Gastroesophageal sphincter (tissue), 4 donors: ENCODE data around the gene VPS26B. TPM values are rescaled to one million over a fixed set of nuclear protein-coding genes. Genes with fewer than 3 reads are reported as not detected.
A peak's percentile ranks its signal among the peaks of the same experiment; 100 is the strongest.

Experiments used
- ATAC-seq: fragments of 150-250 bp; one replicate; pipeline ENCODE4 v1.9.1; 2016; ENCODE audit warnings: mild to moderate bottlenecking, moderate library complexity
- H3K27ac ChIP-seq, 4 donors: fragments of 200-600 bp; sonication (generic) in 3 of 4; 1 replicate in 3 of 4; 2 replicates in 1 of 4; pipeline ENCODE4 v1.5.1; 2016 to 2019
- H3K27me3 ChIP-seq: fragments of 200-600 bp; sonication (generic); one replicate; pipeline ENCODE4 v1.5.1; 2019
- H3K36me3 ChIP-seq, 2 donors: fragments of 200-600 bp; sonication (generic); one replicate each; pipeline ENCODE4 v1.5.1; 2019; ENCODE audit warnings: control low read depth in 1 of 2
- H3K4me1 ChIP-seq, 3 donors: fragments of 200-600 bp; sonication (generic); 1 replicate in 2 of 3; 2 replicates in 1 of 3; pipeline ENCODE4 v1.5.1; 2016 to 2019; ENCODE audit warnings: control low read depth in 2 of 3
- H3K4me3 ChIP-seq, 2 donors: fragments of 200-600 bp; sonication (generic); one replicate each; pipeline ENCODE4 v1.5.1; 2019; ENCODE audit warnings: mild to moderate bottlenecking in 1 of 2, moderate library complexity in 1 of 2
- H3K9me3 ChIP-seq, 3 donors: fragments of 200-600 bp; sonication (generic); one replicate each; pipeline ENCODE4 v1.5.1; 2017 to 2019; ENCODE audit warnings: control low read depth in 2 of 3
- CTCF ChIP-seq, 4 experiments: fragments of 200-600 bp in 2 of 4; fragments of 450-650 bp in 2 of 4; sonication (generic) in 1 of 4; IDR thresholded peaks; one replicate each; pipeline ENCODE4 v1.5.1; 2017 to 2019; ENCODE audit warnings: antibody characterized with exemption in 4 of 4, mild to moderate bottlenecking in 2 of 4, moderate library complexity in 2 of 4
- EP300 ChIP-seq: sonication (generic); formaldehyde crosslinking; IDR thresholded peaks from one replicate; pipeline ENCODE4 v1.6.1; 2017; ENCODE audit warnings: antibody characterized with exemption, mild to moderate bottlenecking
- POLR2A ChIP-seq, 2 donors: fragments of 450-650 bp; IDR thresholded peaks; one replicate each; pipeline ENCODE4 v1.6.1; 2017; ENCODE audit warnings: antibody characterized with exemption in 2 of 2, mild to moderate bottlenecking in 2 of 2, moderate library complexity in 1 of 2
- POLR2AphosphoS5 ChIP-seq: sonication (generic); formaldehyde crosslinking; IDR thresholded peaks from one replicate; pipeline ENCODE4 v1.6.1; 2017; ENCODE audit warnings: antibody characterized with exemption
- WGBS, 2 donors: methylation state at CpG; one replicate each; pipeline ENCODE4 v1.1.5; 2018; ENCODE audit warnings: low coverage in 1 of 2; 5-methylcytosine and 5-hydroxymethylcytosine counted together
- total RNA-seq, 4 donors: library from RNA; depleted of rRNA; stranded (reverse); fragments of >200 nt; gene quantifications; one replicate each; pipeline ENCODE4 v1.1.0, GENCODE V29; 2016

The VPS26B gene
- total RNA-seq, 4 donors from 2014 or later, result 27.6 to 56.4 (median 45.0) TPM

- peak; percentile 38 for ATAC-seq
- H3K36me3 ChIP-seq, result no peaks in the 10 kb centered on the region
- H3K4me3 ChIP-seq, result no peak overlapping the region
- H3K27me3 ChIP-seq, result no peaks in the 10 kb centered on the region
- H3K9me3 ChIP-seq, result no peaks in the 10 kb centered on the region
- TF ChIP-seq POLR2A (IDR thresholded peaks at IDR 0.05), result no peak
- no peak for TF ChIP-seq CTCF (IDR thresholded peaks at IDR 0.05)
- TF ChIP-seq POLR2AphosphoS5, result no peak
- no peak for TF ChIP-seq EP300
- no peak overlapping the region for H3K27ac ChIP-seq
- 0 to 42% methylated on average over 1 to 3 of the region's 12 CpGs for WGBS, 2 donors
- H3K4me1 ChIP-seq, result peaks cover 0 to 6% (median 0%) of the 10 kb centered on the region in 3 donors
Observed at GRCh38 chr11:134289789-134290188, 65.3 kb downstream of the VPS26B start.

GRCh38 chr11:134290646-134291045 is 66.2 kb downstream of the VPS26B start:
- H3K9me3 ChIP-seq, result no peaks in the 10 kb centered on the region
- no peaks in the 10 kb centered on the region for H3K27me3 ChIP-seq
- 73 to 90% methylated on average over 5 to 6 of the region's 7 CpGs for WGBS, 2 donors
- H3K36me3 ChIP-seq, result no peaks in the 10 kb centered on the region
- H3K4me1 ChIP-seq, result peaks cover 0 to 6% (median 0%) of the 10 kb centered on the region in 3 donors
- no peak overlapping the region for H3K4me3 ChIP-seq
- TF ChIP-seq EP300 (no peak), POLR2A (IDR thresholded peaks at IDR 0.05) (no peak), POLR2AphosphoS5 (no peak), CTCF (IDR thresholded peaks at IDR 0.05) (no peak)
- H3K27ac ChIP-seq, result no peak overlapping the region
- no peak for ATAC-seq

GRCh38 chr11:134291196-134291595 is 66.7 kb downstream of the VPS26B start:
- H3K4me1 ChIP-seq, result peaks cover 0 to 6% (median 0%) of the 10 kb centered on the region in 3 donors
- 33 to 95% methylated on average over 1 to 6 of the region's 6 CpGs for WGBS, 2 donors
- TF ChIP-seq POLR2A (IDR thresholded peaks at IDR 0.05) (no peak), CTCF (IDR thresholded peaks at IDR 0.05) (no peak), EP300 (no peak), POLR2AphosphoS5 (no peak)

GRCh38 chr11:134292661-134293060 is 68.2 kb downstream of the VPS26B start:
- Histone ChIP-seq H3K4me3 (no peak overlapping the region), H3K27me3 (no peaks in the 10 kb centered on the region), H3K4me1 (peaks cover 0 to 6% (median 0%) of the 10 kb centered on the region in 3 donors), H3K36me3 (no peaks in the 10 kb centered on the region), H3K27ac (no peak overlapping the region), H3K9me3 (no peaks in the 10 kb centered on the region)
- no peak for ATAC-seq
- TF ChIP-seq POLR2AphosphoS5 (no peak), CTCF (IDR thresholded peaks at IDR 0.05) (no peak), EP300 (no peak), POLR2A (IDR thresholded peaks at IDR 0.05) (no peak)
- WGBS, 2 donors, result 85% methylated on average over 5 of the region's 15 CpGs; no CpG with 5 or more reads in 1 of the 2 donors

More at GRCh38 chr11:134291196-134291595, 66.7 kb downstream of the VPS26B start:
- Histone ChIP-seq H3K36me3 (no peaks in the 10 kb centered on the region), H3K27ac (no peak overlapping the region), H3K4me3 (no peak overlapping the region), H3K9me3 (no peaks in the 10 kb centered on the region), H3K27me3 (no peaks in the 10 kb centered on the region)
- no peak for ATAC-seq
